Liver (tissue), 3 donors: ENCODE data around the gene URI1.

Experiments
- CTCF ChIP-seq: fragments of 150-350 bp; IDR thresholded peaks from 2 replicates; pipeline ENCODE4 v1.5.1; 2017; ENCODE audit warnings: improper control_type of control experiment, low read depth, low read length; ENCODE audit not compliant: missing input control
- EGR1 ChIP-seq, 2 donors: IDR thresholded peaks; 2 replicates each; pipeline ENCODE4 v1.6.1; 2016 to 2018; ENCODE audit warnings: antibody characterized with exemption in 2 of 2, low read depth in 2 of 2
- FOXA2 ChIP-seq: IDR thresholded peaks from 2 replicates; pipeline ENCODE4 v1.6.1; 2016; ENCODE audit warnings: antibody characterized with exemption
- HNF4G ChIP-seq: IDR thresholded peaks from 2 replicates; pipeline ENCODE4 v1.6.1; 2016; ENCODE audit warnings: antibody characterized with exemption
- MAX ChIP-seq: IDR thresholded peaks from 2 replicates; pipeline ENCODE4 v1.6.1; 2016; ENCODE audit warnings: antibody characterized with exemption
- REST ChIP-seq: IDR thresholded peaks from 2 replicates; pipeline ENCODE4 v1.6.1; 2016; ENCODE audit warnings: antibody characterized with exemption, mild to moderate bottlenecking
- SP1 ChIP-seq: IDR thresholded peaks from 2 replicates; pipeline ENCODE4 v1.6.1; 2018; ENCODE audit warnings: antibody characterized with exemption, mild to moderate bottlenecking
- TAF1 ChIP-seq: conservative IDR thresholded peaks from 2 replicates; pipeline ENCODE4 v1.6.1; 2016; ENCODE audit warnings: antibody characterized with exemption, mild to moderate bottlenecking
- YY1 ChIP-seq: IDR thresholded peaks from 2 replicates; pipeline ENCODE4 v1.6.1; 2016; ENCODE audit warnings: antibody characterized with exemption, mild to moderate bottlenecking
- donor health status: healthy.
- donor health status: healthy.

GRCh38 chr19:29971002-29971401, 29.0 kb downstream of the URI1 start:
- TF ChIP-seq CTCF, result no peak
- TF ChIP-seq YY1, result no peak
- no peak for TF ChIP-seq FOXA2
- no peak for TF ChIP-seq MAX
- no peak for TF ChIP-seq HNF4G
- no peak for TF ChIP-seq REST
- no peak for TF ChIP-seq EGR1 (IDR thresholded peaks at IDR 0.05; ENCODE audit: low read depth in 2 of 2)
- TF ChIP-seq TAF1, result no peak
- no peak for TF ChIP-seq SP1
